ENCODE measurements around the gene CLEC20A. TPM values are rescaled to one million over a fixed set of nuclear protein-coding genes. Genes with fewer than 3 reads are reported as not detected.

Gene CLEC20A
- polyA plus RNA-seq, 3 donors = not detected

DNA sequence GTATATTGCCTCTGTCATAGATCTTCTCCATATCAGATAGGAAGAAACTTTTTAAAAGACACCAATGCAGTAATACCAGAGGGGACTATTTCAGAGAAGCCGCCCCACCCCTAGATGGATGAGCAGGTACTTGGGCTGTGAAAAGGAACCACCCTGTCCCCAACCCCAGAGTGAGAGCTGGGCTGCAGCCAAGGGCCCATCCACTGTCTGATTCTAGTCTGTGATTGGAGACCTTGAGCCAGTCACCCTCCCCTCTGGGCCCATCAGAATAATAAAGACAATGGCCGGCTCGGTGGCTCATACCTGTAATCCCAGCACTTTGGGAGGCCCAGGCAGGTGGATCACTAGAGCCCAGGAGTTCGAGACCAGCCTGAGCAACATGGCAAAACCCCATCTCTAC is 5.0 kb downstream of the CLEC20A start:
- Histone ChIP-seq H3K4me3 (replicated peaks in 1 of 3; ENCODE audit: low read depth in 2 of 3, low read length in 3 of 3) (no peak overlapping the region), H3K9ac (ENCODE audit: insufficient read depth, low read length, poor library complexity, severe bottlenecking) (no peak overlapping the region), H3K9me3 (replicated peaks in 1 of 2; ENCODE audit: control insufficient read depth in 1 of 2, insufficient read depth in 1 of 2, low read length in 2 of 2) (no peaks in the 10 kb centered on the region), H3K27me3 (ENCODE audit: control insufficient read depth in 2 of 2, insufficient read depth in 2 of 2, low read length in 2 of 2) (no peaks in the 10 kb centered on the region), H3K36me3 (replicated peaks in 1 of 2; ENCODE audit: control insufficient read depth in 1 of 2, insufficient read depth in 2 of 2, low read length in 2 of 2) (no peaks in the 10 kb centered on the region), H3K4me2 (replicated peaks; ENCODE audit: extremely low read depth, low read length, poor library complexity, severe bottlenecking) (no peak overlapping the region), H2AFZ (ENCODE audit: insufficient read depth, low read depth, low read length, poor library complexity, severe bottlenecking) (no peak overlapping the region), H3K4me1 (ENCODE audit: control insufficient read depth in 1 of 2, insufficient read depth in 2 of 2, low read length in 2 of 2) (peaks cover 5 to 6% of the 10 kb centered on the region in 2 donors), H4K20me1 (ENCODE audit: insufficient read depth, low read length) (no peaks in the 10 kb centered on the region), H3K79me2 (ENCODE audit: insufficient read depth, low read length) (no peaks in the 10 kb centered on the region), H3K27ac (ENCODE audit: low read depth in 1 of 2, low read length in 2 of 2) (no peak overlapping the region)
- Mint-ChIP-seq H3K9me3 (peaks cover 0 to 2% (median 0%) of the 10 kb centered on the region in 7 donors), H3K4me3 (no peak overlapping the region), H3K36me3 (no peaks in the 10 kb centered on the region), H3K27me3 (ENCODE audit: low read depth in 3 of 3) (peaks cover 4 to 7% (median 5%) of the 10 kb centered on the region in 3 donors), H3K4me1 (peaks cover 5% of the 10 kb centered on the region), H3K27ac (no peak overlapping the region)
- DNase-seq = no peak
- WGBS (ENCODE audit: insufficient coverage) = 90% methylated on average over 2 of the region's 4 CpGs
- intact Hi-C loops (cut with micrococcal nuclease) = no loop called here
- TF ChIP-seq, protein P1, sequence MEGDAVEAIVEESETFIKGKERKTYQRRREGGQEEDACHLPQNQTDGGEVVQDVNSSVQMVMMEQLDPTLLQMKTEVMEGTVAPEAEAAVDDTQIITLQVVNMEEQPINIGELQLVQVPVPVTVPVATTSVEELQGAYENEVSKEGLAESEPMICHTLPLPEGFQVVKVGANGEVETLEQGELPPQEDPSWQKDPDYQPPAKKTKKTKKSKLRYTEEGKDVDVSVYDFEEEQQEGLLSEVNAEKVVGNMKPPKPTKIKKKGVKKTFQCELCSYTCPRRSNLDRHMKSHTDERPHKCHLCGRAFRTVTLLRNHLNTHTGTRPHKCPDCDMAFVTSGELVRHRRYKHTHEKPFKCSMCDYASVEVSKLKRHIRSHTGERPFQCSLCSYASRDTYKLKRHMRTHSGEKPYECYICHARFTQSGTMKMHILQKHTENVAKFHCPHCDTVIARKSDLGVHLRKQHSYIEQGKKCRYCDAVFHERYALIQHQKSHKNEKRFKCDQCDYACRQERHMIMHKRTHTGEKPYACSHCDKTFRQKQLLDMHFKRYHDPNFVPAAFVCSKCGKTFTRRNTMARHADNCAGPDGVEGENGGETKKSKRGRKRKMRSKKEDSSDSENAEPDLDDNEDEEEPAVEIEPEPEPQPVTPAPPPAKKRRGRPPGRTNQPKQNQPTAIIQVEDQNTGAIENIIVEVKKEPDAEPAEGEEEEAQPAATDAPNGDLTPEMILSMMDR (IDR thresholded peaks at IDR 0.05) = no peak

DNA sequence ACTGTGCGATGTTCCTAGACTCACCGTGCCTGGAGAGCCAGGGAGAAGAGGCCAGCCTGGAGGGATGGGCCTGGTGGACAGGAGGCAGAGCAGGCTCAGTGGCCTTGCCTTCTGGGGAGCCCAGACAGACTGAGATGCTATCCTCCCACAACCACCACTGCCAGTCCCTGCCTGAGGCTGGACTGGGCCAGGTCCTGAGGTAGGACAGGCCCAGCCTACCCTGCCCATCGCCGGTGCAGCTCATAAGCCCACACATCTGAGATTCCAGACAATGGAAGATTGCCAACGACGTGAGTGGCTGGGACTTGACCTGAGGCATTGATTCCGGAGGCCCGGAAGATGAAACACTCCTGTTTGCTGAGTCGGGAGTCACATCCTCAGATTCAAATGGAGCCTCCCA is 5.8 kb downstream of the CLEC20A start:
- no peak overlapping the region for H3K4me3 ChIP-seq (replicated peaks in 1 of 3; ENCODE audit: low read depth in 2 of 3, low read length in 3 of 3)
- Mint-ChIP-seq H3K9me3 (peaks cover 0 to 2% (median 0%) of the 10 kb centered on the region in 7 donors), H3K4me1 (peaks cover 11% of the 10 kb centered on the region), H3K27ac (no peak overlapping the region), H3K36me3 (no peaks in the 10 kb centered on the region), H3K27me3 (ENCODE audit: low read depth in 3 of 3) (peaks cover 4 to 7% (median 5%) of the 10 kb centered on the region in 3 donors), H3K4me3 (no peak overlapping the region)
- H2AFZ ChIP-seq (ENCODE audit: insufficient read depth, low read depth, low read length, poor library complexity, severe bottlenecking) = no peak overlapping the region
- DNase-seq = no peak
- H3K4me1 ChIP-seq (ENCODE audit: control insufficient read depth in 1 of 2, insufficient read depth in 2 of 2, low read length in 2 of 2) = peaks cover 10 to 13% of the 10 kb centered on the region in 2 donors
- intact Hi-C loops (cut with micrococcal nuclease) = no loop called here
- no peaks in the 10 kb centered on the region for H3K27me3 ChIP-seq (ENCODE audit: control insufficient read depth in 2 of 2, insufficient read depth in 2 of 2, low read length in 2 of 2)
- no peaks in the 10 kb centered on the region for H4K20me1 ChIP-seq (ENCODE audit: insufficient read depth, low read length)
- H3K9me3 ChIP-seq (replicated peaks in 1 of 2; ENCODE audit: control insufficient read depth in 1 of 2, insufficient read depth in 1 of 2, low read length in 2 of 2) = no peaks in the 10 kb centered on the region
- no peaks in the 10 kb centered on the region for H3K36me3 ChIP-seq (replicated peaks in 1 of 2; ENCODE audit: control insufficient read depth in 1 of 2, insufficient read depth in 2 of 2, low read length in 2 of 2)
- H3K79me2 ChIP-seq (ENCODE audit: insufficient read depth, low read length) = no peaks in the 10 kb centered on the region
- no peak overlapping the region for H3K9ac ChIP-seq (ENCODE audit: insufficient read depth, low read length, poor library complexity, severe bottlenecking)
- 96% methylated on average over 8 of the region's 9 CpGs for WGBS (ENCODE audit: insufficient coverage)
- TF ChIP-seq, protein P1 (IDR thresholded peaks at IDR 0.05) = no peak
- H3K27ac ChIP-seq (ENCODE audit: low read depth in 1 of 2, low read length in 2 of 2) = no peak overlapping the region
- H3K4me2 ChIP-seq (replicated peaks; ENCODE audit: extremely low read depth, low read length, poor library complexity, severe bottlenecking) = no peak overlapping the region

Measured in CD14-positive monocyte (primary cell).